ENCODE measurements around the gene CASZ1. TPM values are rescaled to one million over a fixed set of nuclear protein-coding genes. Genes with fewer than 3 reads are reported as not detected.
A peak's percentile ranks its signal among the peaks of the same experiment; 100 is the strongest.

Gene CASZ1
- total RNA-seq, 4 donors from 2014 or later: 13.1 to 33.7 (median 20.9) TPM

- intact Hi-C loops (cut with DNase I): no loop called here
- peak overlapping the region in 2 of 4 donors; percentile 23 to 91 for H3K27ac ChIP-seq
- TF ChIP-seq POLR2A (IDR thresholded peaks at IDR 0.05): no peak
- no peak for TF ChIP-seq CTCF (IDR thresholded peaks at IDR 0.05)
- WGBS, 2 donors: 38 to 70% methylated on average over 4 to 6 of the region's 7 CpGs
- H3K4me3 ChIP-seq: no peak overlapping the region
- peaks cover 48 to 76% (median 51%) of the 10 kb centered on the region in 3 donors for H3K4me1 ChIP-seq
- no peaks in the 10 kb centered on the region for H3K27me3 ChIP-seq
- no peaks in the 10 kb centered on the region for H3K9me3 ChIP-seq
- DNase-seq: no peak
- H3K36me3 ChIP-seq: no peaks in the 10 kb centered on the region
Measured at GRCh38 chr1:10772711-10773110, 23.7 kb downstream of the CASZ1 start.

GRCh38 chr1:10771789-10772188 is 24.7 kb downstream of the CASZ1 start:
- Histone ChIP-seq H3K27me3 (no peaks in the 10 kb centered on the region), H3K27ac (peak overlapping the region in 2 of 4 donors; percentile 23 to 91), H3K9me3 (no peaks in the 10 kb centered on the region), H3K4me1 (peaks cover 43 to 76% (median 46%) of the 10 kb centered on the region in 3 donors), H3K4me3 (no peak overlapping the region), H3K36me3 (no peaks in the 10 kb centered on the region)
- intact Hi-C loops (cut with DNase I): no loop called here
- TF ChIP-seq POLR2A (IDR thresholded peaks at IDR 0.05): no peak
- TF ChIP-seq CTCF (IDR thresholded peaks at IDR 0.05): no peak
- WGBS, 2 donors: 47 to 51% methylated on average over 3 to 6 of the region's 8 CpGs
- no peak for DNase-seq

- 100% methylated on average over 1 of the region's 7 CpGs; no CpG with 5 or more reads in 1 of the 2 donors for WGBS, 2 donors
- TF ChIP-seq POLR2A (IDR thresholded peaks at IDR 0.05) (no peak), CTCF (IDR thresholded peaks at IDR 0.05) (no peak)
- no peak overlapping the region for H3K4me3 ChIP-seq
- DNase-seq: no peak
- intact Hi-C loops (cut with DNase I): no loop called here
- H3K4me1 ChIP-seq: peaks cover 39 to 76% (median 49%) of the 10 kb centered on the region in 3 donors
- H3K9me3 ChIP-seq: no peaks in the 10 kb centered on the region
- no peak overlapping the region for H3K27ac ChIP-seq
- H3K27me3 ChIP-seq: no peaks in the 10 kb centered on the region
- H3K36me3 ChIP-seq: peaks cover 0 to 1% (median 0%) of the 10 kb centered on the region in 3 donors
Measured at GRCh38 chr1:10768552-10768951, 27.9 kb downstream of the CASZ1 start.

GRCh38 chr1:10767282-10767681 is 29.2 kb downstream of the CASZ1 start:
- no peak for TF ChIP-seq POLR2A (IDR thresholded peaks at IDR 0.05)
- no peak for TF ChIP-seq CTCF (IDR thresholded peaks at IDR 0.05)
- peaks cover 35 to 76% (median 46%) of the 10 kb centered on the region in 3 donors for H3K4me1 ChIP-seq

GRCh38 chr1:10765734-10766478 is 30.5 kb downstream of the CASZ1 start:
- Histone ChIP-seq H3K27ac (peak overlapping the region; percentile 79 to 89 (median 84)), H3K4me3 (peak overlapping the region in 1 of 4 donors; percentile 21), H3K9me3 (no peaks in the 10 kb centered on the region), H3K27me3 (no peaks in the 10 kb centered on the region), H3K4me1 (peaks cover 42 to 76% (median 48%) of the 10 kb centered on the region in 3 donors), H3K36me3 (peaks cover 0 to 12% (median 0%) of the 10 kb centered on the region in 3 donors)
- intact Hi-C loops (cut with DNase I): no loop called here
- peak in 1 of 6 experiments; percentile 5 for TF ChIP-seq CTCF (IDR thresholded peaks at IDR 0.05)
- no peak for TF ChIP-seq POLR2A (IDR thresholded peaks at IDR 0.05)
- WGBS, 2 donors: 23 to 43% methylated on average over 13 to 14 of the region's 17 CpGs
- DNase-seq: no peak

More at GRCh38 chr1:10767282-10767681, 29.2 kb downstream of the CASZ1 start:
- WGBS, 2 donors: 81 to 90% methylated on average over 5 to 6 of the region's 9 CpGs
- H3K27me3 ChIP-seq: no peaks in the 10 kb centered on the region
- H3K36me3 ChIP-seq: peaks cover 0 to 12% (median 0%) of the 10 kb centered on the region in 3 donors
- peak overlapping the region in 2 of 4 donors; percentile 84 to 89 for H3K27ac ChIP-seq
- no peak overlapping the region for H3K4me3 ChIP-seq
- intact Hi-C loops (cut with DNase I): no loop called here
- DNase-seq: no peak
- H3K9me3 ChIP-seq: no peaks in the 10 kb centered on the region

Measured in esophagus squamous epithelium (tissue), 5 donors.